Measurements from ENCODE around the gene SMG1.
A peak's percentile ranks its signal among the peaks of the same experiment; 100 is the strongest.

GRCh38 chr16:18969050-18969854, 43.0 kb upstream of the SMG1 start:
- TF ChIP-seq CTCF (IDR thresholded peaks at IDR 0.05) = peak; percentile 87 to 96 (median 92)
- no peak for TF ChIP-seq POLR2A (IDR thresholded peaks at IDR 0.05)
